ENCODE results near the gene C6orf132. TPM values are rescaled to one million over a fixed set of nuclear protein-coding genes. Genes with fewer than 3 reads are reported as not detected.

The C6orf132 gene
- total and polyA plus RNA-seq, 2 of the 8 experiments (the other 6 are each of a cell fraction or from before 2014, with no cell fraction given) = 31.5 to 64.0 TPM

GRCh38 chr6:42112351-42112750 is 30.1 kb downstream of the C6orf132 start:
- Histone ChIP-seq H4K5ac (ENCODE audit: insufficient read length, low read depth, low read length) (no peak overlapping the region), H3K23ac (ENCODE audit: insufficient read length) (no peak overlapping the region), H3K36me3 (ENCODE audit: control insufficient read depth in 2 of 4, insufficient read depth in 4 of 4, low read length in 3 of 4) (peaks cover 5 to 25% (median 13%) of the 10 kb centered on the region in 4 experiments; a peak in 6 of 8 replicates), H3K79me1 (ENCODE audit: low read depth, low read length) (peaks cover 4% of the 10 kb centered on the region; the same call in 1 of the 2 replicates), H3K4me1 (replicated peaks in 1 of 4; ENCODE audit: control insufficient read depth in 3 of 4, insufficient read depth in 4 of 4, low read length in 3 of 4) (no peaks in the 10 kb centered on the region; a peak in 1 of 7 replicates), H2AK5ac (ENCODE audit: low read depth, low read length) (no peak overlapping the region), H2BK15ac (ENCODE audit: low read length) (no peak overlapping the region), H4K20me1 (replicated peaks in 1 of 2; ENCODE audit: control insufficient read depth in 1 of 2, insufficient read depth in 2 of 2, low read length in 2 of 2) (peaks cover 11 to 13% of the 10 kb centered on the region in 2 experiments), H2AFZ (ENCODE audit: low read length) (no peak overlapping the region), H3K4ac (replicated peaks; ENCODE audit: insufficient read length, low read depth, low read length) (no peak overlapping the region), H2BK20ac (ENCODE audit: low read length) (no peak overlapping the region), H3K27me3 (replicated peaks in 1 of 4; ENCODE audit: control insufficient read depth in 3 of 4, extremely low read depth in 1 of 4, insufficient read depth in 3 of 4, low read length in 3 of 4) (no peaks in the 10 kb centered on the region), H4K8ac (ENCODE audit: extremely low read depth, insufficient read depth, low read length) (no peak overlapping the region), H4K91ac (replicated peaks; ENCODE audit: insufficient read length, low read length) (no peak overlapping the region), H3K9me3 (ENCODE audit: insufficient read depth in 2 of 2, low read depth in 1 of 2, low read length in 1 of 2) (no peaks in the 10 kb centered on the region), H3K79me2 (ENCODE audit: control insufficient read depth in 1 of 2, insufficient read depth in 2 of 2, low read length in 2 of 2) (peaks cover 0 to 29% of the 10 kb centered on the region in 2 experiments; a peak in 1 of 4 replicates), H2BK120ac (replicated peaks; ENCODE audit: low read depth, low read length) (no peak overlapping the region), H3K4me3 (ENCODE audit: extremely low read depth in 1 of 4, insufficient read depth in 2 of 4, low read depth in 3 of 4, low read length in 4 of 4) (no peak overlapping the region), H3K9ac (replicated peaks in 1 of 4; ENCODE audit: extremely low read depth in 1 of 4, low read depth in 3 of 4, low read length in 3 of 4) (no peak overlapping the region), H3K23me2 (ENCODE audit: low read depth, low read length) (no peaks in the 10 kb centered on the region), H3K14ac (ENCODE audit: insufficient read length) (no peak overlapping the region), H3K56ac (replicated peaks; ENCODE audit: insufficient read length, low read depth, low read length) (no peak overlapping the region), H3K4me2 (ENCODE audit: insufficient read depth in 1 of 2, low read depth in 2 of 2, low read length in 2 of 2) (no peak overlapping the region), H3K18ac (ENCODE audit: extremely low read depth, low read length) (no peak overlapping the region), H2BK12ac (ENCODE audit: low read depth, low read length) (no peak overlapping the region), H2BK5ac (ENCODE audit: low read depth, low read length) (no peak overlapping the region), H3K27ac (ENCODE audit: low read depth, low read length) (no peak overlapping the region)
- CTCF ChIA-PET (ENCODE audit: partially characterized antibody) = interaction anchor here (0.6 to 5.1 kb wide), 12 partner anchors 8 to 50 kb away, joined by 3 to 24 read pairs (median 4); no protein-coding TSS in a partner anchor
- 94% methylated on average over 1 of the region's 1 CpG; no CpG with 5 or more reads in 1 of the 2 experiments for WGBS, 2 experiments (ENCODE audit: extremely low coverage in 1 of 2, insufficient coverage in 1 of 2, insufficient read length in 1 of 2, insufficient replicate concordance in 2 of 2, low coverage in 1 of 2, low lambda C conversion rate in 2 of 2, missing lambda C conversion rate in 1 of 2)
- FAIRE-seq (no peak), DNase-seq (ENCODE audit: low read depth in 1 of 2, low spot score in 2 of 2) (no peak)
- POLR2A ChIA-PET (ENCODE audit: partially characterized antibody) = interaction anchor here (0.8 to 4.2 kb wide), 6 partner anchors 10 to 39 kb away, joined by 3 to 22 read pairs (median 4); partner anchors contain the start of gene C6orf132
- no peak for TF ChIP-seq USF2 (IDR thresholded peaks at IDR 0.05; ENCODE audit: low read length)
- no peak for TF ChIP-seq RAD21 (IDR thresholded peaks at IDR 0.05 in 1 of 2, conservative IDR thresholded peaks at IDR 0.05 in 1 of 2; ENCODE audit: low read depth in 2 of 2, low read length in 2 of 2)
- TF ChIP-seq CTCF (IDR thresholded peaks at IDR 0.05; ENCODE audit: control extremely low read depth in 1 of 3, insufficient read depth in 1 of 3, low read depth in 1 of 3, low read length in 3 of 3) = no peak
- no peak for TF ChIP-seq POU5F1 (IDR thresholded peaks at IDR 0.05; ENCODE audit: low read depth, low read length)
- TF ChIP-seq TAF1 (IDR thresholded peaks at IDR 0.05; ENCODE audit: low read depth, low read length) = no peak
- no peak for TF ChIP-seq RFX5 (IDR thresholded peaks at IDR 0.05; ENCODE audit: borderline replicate concordance, low read depth, low read length)

Measured in H1 (cell line).